ENCODE measurements around the gene SASH1.

Gene SASH1

GRCh38 chr6:148547110-148547509, 204.5 kb downstream of the SASH1 start (continued):
- no peak for TF ChIP-seq ZNF785 (tag by site-specific recombination; IDR thresholded peaks at IDR 0.05)
- TF ChIP-seq SP7 (tag by site-specific recombination; IDR thresholded peaks at IDR 0.05) = no peak
- no peak for TF ChIP-seq ZNF311 (tag by site-specific recombination; IDR thresholded peaks at IDR 0.05; ENCODE audit: borderline replicate concordance)
- TF ChIP-seq, protein P1, sequence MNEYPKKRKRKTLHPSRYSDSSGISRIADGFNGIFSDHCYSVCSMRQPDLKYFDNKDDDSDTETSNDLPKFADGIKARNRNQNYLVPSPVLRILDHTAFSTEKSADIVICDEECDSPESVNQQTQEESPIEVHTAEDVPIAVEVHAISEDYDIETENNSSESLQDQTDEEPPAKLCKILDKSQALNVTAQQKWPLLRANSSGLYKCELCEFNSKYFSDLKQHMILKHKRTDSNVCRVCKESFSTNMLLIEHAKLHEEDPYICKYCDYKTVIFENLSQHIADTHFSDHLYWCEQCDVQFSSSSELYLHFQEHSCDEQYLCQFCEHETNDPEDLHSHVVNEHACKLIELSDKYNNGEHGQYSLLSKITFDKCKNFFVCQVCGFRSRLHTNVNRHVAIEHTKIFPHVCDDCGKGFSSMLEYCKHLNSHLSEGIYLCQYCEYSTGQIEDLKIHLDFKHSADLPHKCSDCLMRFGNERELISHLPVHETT (tag by site-specific recombination; IDR thresholded peaks at IDR 0.05) = no peak
- TF ChIP-seq ZBTB44 (tag by site-specific recombination; IDR thresholded peaks at IDR 0.05) = no peak
- no peak for TF ChIP-seq ZFHX2 (tag by site-specific recombination; conservative IDR thresholded peaks at IDR 0.05)
- no peak for TF ChIP-seq ZNF366 (tag by site-specific recombination; conservative IDR thresholded peaks at IDR 0.05)
- TF ChIP-seq ZNF394 (tag by site-specific recombination; IDR thresholded peaks at IDR 0.05; ENCODE audit: borderline replicate concordance) = no peak
- TF ChIP-seq ZNF621 (tag by site-specific recombination; IDR thresholded peaks at IDR 0.05) = no peak
- no peak for TF ChIP-seq PRDM2 (tag by site-specific recombination; IDR thresholded peaks at IDR 0.05; ENCODE audit: borderline replicate concordance)
- no peak for TF ChIP-seq PRDM1 (tag by site-specific recombination; IDR thresholded peaks at IDR 0.05)

DNA sequence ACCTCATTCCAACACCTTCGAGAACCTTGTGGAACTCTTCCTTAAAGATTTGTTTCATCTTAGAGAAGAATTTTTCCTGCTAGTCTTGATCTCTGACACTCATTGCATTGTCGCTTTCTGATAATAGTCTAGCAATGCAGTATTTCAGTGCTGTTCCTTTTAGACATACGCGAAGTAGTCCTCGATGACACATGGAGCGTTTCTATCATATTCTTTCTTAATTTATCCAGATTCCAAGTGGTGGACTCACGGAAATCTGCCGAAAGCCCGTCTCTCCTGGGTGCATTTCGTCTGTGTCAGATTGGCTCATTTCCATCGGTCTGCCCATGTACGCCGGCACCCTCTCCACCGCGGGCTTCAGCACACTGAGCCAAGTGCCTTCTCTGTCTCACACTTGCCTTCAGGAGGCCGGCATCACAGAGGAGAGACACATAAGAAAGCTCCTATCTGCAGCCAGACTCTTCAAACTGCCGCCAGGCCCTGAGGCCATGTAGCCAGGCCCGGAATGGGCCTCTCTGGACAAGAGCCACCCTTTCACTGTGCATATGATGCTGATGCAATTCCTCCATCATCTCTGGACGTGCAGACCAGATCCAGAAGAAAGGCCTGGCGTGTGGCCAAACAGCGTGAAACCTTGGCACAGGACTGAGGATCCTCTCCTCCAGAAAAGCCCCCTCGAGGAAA, 205.6 kb downstream of the SASH1 start:
- Histone ChIP-seq H3K4me3 (ENCODE audit: low read depth, low read length) (no peak overlapping the region), H3K36me3 (ENCODE audit: control insufficient read depth in 2 of 2, insufficient read depth in 1 of 2, low read length in 2 of 2) (peaks cover 0 to 63% of the 10 kb centered on the region in 2 experiments; a peak in 1 of 3 replicates), H3K27ac (ENCODE audit: extremely low read depth, low read depth, low read length) (no peak overlapping the region), H3K9me3 (ENCODE audit: control insufficient read depth, insufficient read depth, low read depth, low read length) (no peaks in the 10 kb centered on the region), H3K4me1 (ENCODE audit: control insufficient read depth, insufficient read depth, low read length) (no peaks in the 10 kb centered on the region)
- TF ChIP-seq ZBTB48 (tag by site-specific recombination; IDR thresholded peaks at IDR 0.05) (no peak), ZNF221 (tag by site-specific recombination; IDR thresholded peaks at IDR 0.05; ENCODE audit: borderline replicate concordance) (no peak)
- TF ChIP-seq, protein P2, sequence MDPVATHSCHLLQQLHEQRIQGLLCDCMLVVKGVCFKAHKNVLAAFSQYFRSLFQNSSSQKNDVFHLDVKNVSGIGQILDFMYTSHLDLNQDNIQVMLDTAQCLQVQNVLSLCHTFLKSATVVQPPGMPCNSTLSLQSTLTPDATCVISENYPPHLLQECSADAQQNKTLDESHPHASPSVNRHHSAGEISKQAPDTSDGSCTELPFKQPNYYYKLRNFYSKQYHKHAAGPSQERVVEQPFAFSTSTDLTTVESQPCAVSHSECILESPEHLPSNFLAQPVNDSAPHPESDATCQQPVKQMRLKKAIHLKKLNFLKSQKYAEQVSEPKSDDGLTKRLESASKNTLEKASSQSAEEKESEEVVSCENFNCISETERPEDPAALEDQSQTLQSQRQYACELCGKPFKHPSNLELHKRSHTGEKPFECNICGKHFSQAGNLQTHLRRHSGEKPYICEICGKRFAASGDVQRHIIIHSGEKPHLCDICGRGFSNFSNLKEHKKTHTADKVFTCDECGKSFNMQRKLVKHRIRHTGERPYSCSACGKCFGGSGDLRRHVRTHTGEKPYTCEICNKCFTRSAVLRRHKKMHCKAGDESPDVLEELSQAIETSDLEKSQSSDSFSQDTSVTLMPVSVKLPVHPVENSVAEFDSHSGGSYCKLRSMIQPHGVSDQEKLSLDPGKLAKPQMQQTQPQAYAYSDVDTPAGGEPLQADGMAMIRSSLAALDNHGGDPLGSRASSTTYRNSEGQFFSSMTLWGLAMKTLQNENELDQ (tag by site-specific recombination; IDR thresholded peaks at IDR 0.05; ENCODE audit: low read depth) = no peak
- POLR2A ChIA-PET = no interaction called here
- CTCF ChIA-PET = interaction anchor here (1.4 kb wide), 1 partner anchor 12 kb away, joined by 12 read pairs; no protein-coding TSS in a partner anchor

Data from HEK293 (cell line).